IPS DF 6.9 (cell line): ENCODE results near the gene LARGE1.

Experiments used
- DNase-seq: peaks from one replicate; pipeline ENCODE4 v3.0.0-alpha.2; 2013; ENCODE audit warnings: low read depth, low spot score
- H3K27ac ChIP-seq: one replicate; pipeline ENCODE4 v1.5.1; 2013; ENCODE audit warnings: low read length, control low read depth
- H3K27me3 ChIP-seq: 2 replicates; pipeline ENCODE4 v1.6.1; 2013; ENCODE audit warnings: mild to moderate bottlenecking, low read length; ENCODE audit not compliant: control insufficient read depth, insufficient read depth
- H3K36me3 ChIP-seq: 2 replicates; pipeline ENCODE4 v1.6.1; 2013; ENCODE audit warnings: low read length; ENCODE audit not compliant: control insufficient read depth, insufficient read depth
- H3K4me1 ChIP-seq: 2 replicates; pipeline ENCODE4 v1.6.1; 2013; ENCODE audit warnings: low read length; ENCODE audit not compliant: control insufficient read depth, insufficient read depth
- H3K4me3 ChIP-seq: 2 replicates; pipeline ENCODE4 v1.5.1; 2013; ENCODE audit warnings: mild to moderate bottlenecking, low read length
- H3K9me3 ChIP-seq: 2 replicates; pipeline ENCODE4 v1.6.1; 2013; ENCODE audit warnings: low read length, inconsistent platforms; ENCODE audit not compliant: control insufficient read depth, insufficient read depth
- WGBS: extraction: QIAGEN DNeasy Blood & Tissue Kit; methylation state at CpG from one replicate; pipeline ENCODE4 v1.1.7; 2013; ENCODE audit warnings: mixed read lengths, missing lambda C conversion rate; ENCODE audit not compliant: insufficient read length, insufficient coverage; 5-methylcytosine and 5-hydroxymethylcytosine counted together

The LARGE1 gene

DNA sequence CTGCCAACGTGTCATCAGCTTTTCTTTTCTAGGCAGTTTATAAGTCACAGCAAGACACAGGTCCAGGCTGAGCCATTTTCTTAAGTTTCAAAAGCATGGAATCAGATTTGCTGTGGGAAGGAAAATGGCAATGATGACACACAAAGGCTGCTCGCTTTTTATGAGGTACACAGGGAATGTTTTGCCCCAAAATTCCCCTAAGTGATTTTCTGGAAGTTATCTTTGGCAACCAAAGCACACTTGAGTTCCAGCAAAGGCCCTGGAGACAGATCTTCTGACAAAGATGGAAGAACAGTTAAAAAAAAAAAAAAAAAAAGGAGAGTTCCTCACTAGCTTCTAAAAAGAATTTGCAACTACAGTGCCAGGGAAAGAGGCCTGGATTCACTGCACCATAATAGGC is 260.8 kb downstream of the LARGE1 start:
- H3K27ac ChIP-seq: no peak overlapping the region
- H3K4me1 ChIP-seq: 0 out of 2 replicates have a peak, but pooled peaks cover 1% of the 10 kb centered on the region
- no peaks in the 10 kb centered on the region for H3K9me3 ChIP-seq
- no peak for DNase-seq
- H3K27me3 ChIP-seq: no peaks in the 10 kb centered on the region
- no CpG with 5 or more reads among the region's 2 CpGs for WGBS
- no peak overlapping the region for H3K4me3 ChIP-seq
- no peaks in the 10 kb centered on the region for H3K36me3 ChIP-seq

GRCh38 chr22:33658775-33659174 is 261.5 kb downstream of the LARGE1 start:
- H3K36me3 ChIP-seq: no peaks in the 10 kb centered on the region
- no peak overlapping the region for H3K4me3 ChIP-seq
- no peak for DNase-seq
- no CpG with 5 or more reads among the region's 3 CpGs for WGBS
- no peaks in the 10 kb centered on the region for H3K27me3 ChIP-seq
- 0 out of 2 replicates have a peak, but pooled peaks cover 1% of the 10 kb centered on the region for H3K4me1 ChIP-seq
- no peaks in the 10 kb centered on the region for H3K9me3 ChIP-seq
- H3K27ac ChIP-seq: no peak overlapping the region

DNA sequence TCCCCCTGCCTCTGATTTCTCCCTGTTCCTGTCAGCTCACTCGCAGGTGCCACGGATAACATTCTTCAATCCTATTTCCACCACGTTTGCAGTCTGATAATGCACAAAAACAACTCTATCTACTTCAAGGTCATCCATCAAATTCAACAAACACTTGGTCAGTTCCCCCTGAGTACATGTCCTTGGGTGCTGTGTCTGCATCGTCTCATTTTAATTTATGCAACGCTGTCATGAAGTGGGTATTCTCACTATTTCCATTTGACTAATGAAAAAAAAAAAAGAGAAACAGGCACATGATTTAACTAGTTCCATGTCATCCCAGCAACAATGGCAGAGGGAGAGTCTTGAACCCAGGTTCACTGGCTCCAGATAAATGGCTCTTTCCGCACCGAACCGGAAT is 262.6 kb downstream of the LARGE1 start:
- WGBS: no CpG with 5 or more reads among the region's 8 CpGs
- no peaks in the 10 kb centered on the region for H3K36me3 ChIP-seq

DNA sequence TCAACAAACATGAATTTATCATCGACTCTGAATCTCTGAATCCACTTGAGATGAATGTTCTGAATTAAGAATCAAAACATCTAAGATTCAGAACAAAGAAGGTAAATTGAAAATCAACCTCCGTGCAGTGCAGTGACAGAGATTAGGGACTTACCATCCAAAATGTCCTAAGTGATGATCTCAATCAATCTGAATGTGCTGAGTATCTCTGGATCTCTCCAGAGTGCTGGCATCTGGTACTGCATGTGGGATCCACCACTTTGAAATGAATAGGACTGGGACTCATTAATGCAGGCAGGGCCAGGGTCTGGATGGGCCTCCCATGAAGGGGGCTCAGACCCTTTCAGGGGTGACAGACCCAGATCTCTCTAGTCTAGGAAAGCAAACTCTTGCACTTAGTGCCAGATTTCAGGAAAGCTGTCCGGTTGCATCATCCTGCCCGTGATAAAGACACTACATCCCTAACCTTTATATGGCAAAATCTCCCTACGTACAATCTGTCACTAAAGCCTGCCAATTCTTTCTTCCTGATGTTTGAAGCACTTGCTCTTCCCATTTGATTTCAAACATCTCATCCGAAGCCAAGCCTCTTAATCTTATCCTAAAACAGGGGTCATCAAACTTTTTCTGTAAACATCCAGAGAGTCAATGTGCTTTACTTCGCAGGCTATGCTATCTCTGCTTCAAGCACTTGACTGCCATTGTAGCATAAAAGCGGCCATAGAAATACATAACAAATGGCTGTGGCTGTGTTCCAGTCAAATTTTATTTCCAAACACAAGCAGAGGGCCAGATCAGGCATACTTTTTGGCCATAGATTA is 263.3 kb downstream of the LARGE1 start:
- no CpG with 5 or more reads among the region's 8 CpGs for WGBS

More for the DNA sequence above, 262.6 kb downstream of the LARGE1 start:
- Histone ChIP-seq H3K4me1 (0 out of 2 replicates have a peak, but pooled peaks cover 1% of the 10 kb centered on the region), H3K9me3 (no peaks in the 10 kb centered on the region), H3K27me3 (no peaks in the 10 kb centered on the region), H3K4me3 (no peak overlapping the region), H3K27ac (no peak overlapping the region)
- DNase-seq: no peak

DNA sequence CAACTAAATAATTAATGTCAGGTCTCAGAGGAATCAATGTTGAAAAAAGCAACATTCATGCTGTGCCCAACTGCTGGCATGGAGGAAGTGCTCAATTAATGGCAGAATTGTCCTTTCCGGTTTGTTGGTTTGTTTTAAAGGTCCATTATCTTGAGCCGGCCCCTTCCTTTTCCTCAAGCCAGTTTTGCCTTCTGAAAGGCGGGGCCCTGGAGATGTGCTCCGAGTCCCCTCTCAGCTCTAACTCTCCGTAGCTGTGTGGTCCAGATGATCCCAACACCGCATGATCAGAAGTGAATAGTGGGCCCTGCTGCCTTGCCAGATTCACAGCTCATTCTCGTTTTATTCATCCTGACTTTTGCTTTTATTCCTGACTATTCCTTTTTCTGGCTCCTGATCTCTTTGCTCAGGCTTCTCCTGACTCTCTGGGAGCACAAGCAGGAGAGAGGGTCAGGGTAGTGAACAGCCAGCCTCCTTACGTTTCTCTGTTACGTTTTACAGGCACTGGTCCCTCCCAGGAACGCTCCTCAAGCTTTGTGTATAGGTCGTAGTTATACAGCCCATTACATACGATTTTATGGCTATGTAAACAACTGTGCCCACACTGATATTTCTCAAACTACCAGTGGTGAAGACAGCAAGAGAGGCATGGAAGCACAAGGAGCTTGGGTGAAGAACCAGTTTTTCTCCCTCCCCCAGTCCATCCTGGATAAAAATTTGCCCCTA is 265.9 kb downstream of the LARGE1 start:
- no peak for DNase-seq
- Histone ChIP-seq H3K27me3 (no peaks in the 10 kb centered on the region), H3K4me3 (no peak overlapping the region), H3K9me3 (no peaks in the 10 kb centered on the region), H3K27ac (no peak overlapping the region), H3K36me3 (no peaks in the 10 kb centered on the region), H3K4me1 (0 out of 2 replicates have a peak, but pooled peaks cover 1% of the 10 kb centered on the region)
- no CpG with 5 or more reads among the region's 12 CpGs for WGBS

More for the DNA sequence above, 263.3 kb downstream of the LARGE1 start:
- Histone ChIP-seq H3K4me1 (0 out of 2 replicates have a peak, but pooled peaks cover 1% of the 10 kb centered on the region), H3K9me3 (no peaks in the 10 kb centered on the region), H3K27ac (no peak overlapping the region), H3K4me3 (no peak overlapping the region), H3K36me3 (no peaks in the 10 kb centered on the region), H3K27me3 (no peaks in the 10 kb centered on the region)
- DNase-seq: no peak

DNA sequence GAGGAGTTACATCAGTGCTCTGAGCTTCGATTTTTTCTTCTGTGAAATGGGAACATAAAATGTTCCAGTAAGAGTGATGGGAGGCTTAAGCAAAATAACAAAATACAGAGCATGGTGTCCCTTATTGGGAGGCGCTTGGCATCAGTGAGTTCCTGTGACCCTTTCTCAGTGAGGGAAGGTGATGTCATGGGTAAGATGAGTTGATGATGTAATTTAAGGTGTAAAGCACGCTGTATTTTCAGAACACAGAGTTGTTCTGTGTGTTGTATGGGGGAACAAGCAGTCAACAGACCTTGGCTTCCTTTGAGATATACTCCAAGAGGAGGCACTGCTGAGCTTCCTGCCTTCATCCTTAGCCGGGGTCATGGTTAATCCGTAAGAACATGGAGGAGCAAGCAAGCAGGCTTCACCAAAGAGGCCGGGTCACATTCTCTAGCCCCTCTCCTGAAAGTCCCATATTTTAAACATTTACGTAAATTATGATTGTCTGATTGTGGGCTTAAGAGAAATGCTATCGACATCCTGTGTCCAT is 266.7 kb downstream of the LARGE1 start:
- H3K4me3 ChIP-seq: no peak overlapping the region
- no peaks in the 10 kb centered on the region for H3K27me3 ChIP-seq
- no peak for DNase-seq
- no peak overlapping the region for H3K27ac ChIP-seq
- WGBS: 100% methylated on average over 1 of the region's 8 CpGs
- 0 out of 2 replicates have a peak, but pooled peaks cover 1% of the 10 kb centered on the region for H3K4me1 ChIP-seq
- no peaks in the 10 kb centered on the region for H3K9me3 ChIP-seq
- H3K36me3 ChIP-seq: no peaks in the 10 kb centered on the region

- no peak overlapping the region for H3K4me3 ChIP-seq
- DNase-seq: no peak
- no peak overlapping the region for H3K27ac ChIP-seq
Observed at GRCh38 chr22:33652615-33653014, 267.7 kb downstream of the LARGE1 start.

DNA sequence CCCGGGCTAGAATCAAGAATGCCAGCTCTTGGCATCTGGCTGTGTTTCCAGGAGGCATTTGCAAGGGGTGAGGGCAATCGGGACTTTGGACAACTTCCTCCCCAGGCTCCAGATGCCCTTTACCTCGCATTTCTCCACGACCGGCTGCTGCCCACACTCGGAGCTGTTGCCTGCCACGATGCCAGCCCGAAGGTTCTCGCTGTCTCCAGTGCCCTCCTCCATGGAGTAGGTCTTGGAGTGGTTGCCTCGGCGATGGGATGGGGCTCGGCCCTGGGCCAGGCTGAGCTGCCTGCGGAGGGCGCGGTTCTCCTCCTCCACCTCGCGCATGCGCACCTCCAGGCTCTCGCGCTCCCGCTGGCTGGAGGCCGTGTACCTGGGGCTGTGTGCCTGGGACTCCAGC is 270.0 kb downstream of the LARGE1 start:
- no CpG with 5 or more reads among the region's 22 CpGs for WGBS
- H3K27me3 ChIP-seq: no peaks in the 10 kb centered on the region

More at GRCh38 chr22:33652615-33653014, 267.7 kb downstream of the LARGE1 start:
- Histone ChIP-seq H3K27me3 (no peaks in the 10 kb centered on the region), H3K4me1 (0 out of 2 replicates have a peak, but pooled peaks cover 1% of the 10 kb centered on the region), H3K36me3 (no peaks in the 10 kb centered on the region), H3K9me3 (no peaks in the 10 kb centered on the region)
- no CpG with 5 or more reads among the region's 5 CpGs for WGBS

DNA sequence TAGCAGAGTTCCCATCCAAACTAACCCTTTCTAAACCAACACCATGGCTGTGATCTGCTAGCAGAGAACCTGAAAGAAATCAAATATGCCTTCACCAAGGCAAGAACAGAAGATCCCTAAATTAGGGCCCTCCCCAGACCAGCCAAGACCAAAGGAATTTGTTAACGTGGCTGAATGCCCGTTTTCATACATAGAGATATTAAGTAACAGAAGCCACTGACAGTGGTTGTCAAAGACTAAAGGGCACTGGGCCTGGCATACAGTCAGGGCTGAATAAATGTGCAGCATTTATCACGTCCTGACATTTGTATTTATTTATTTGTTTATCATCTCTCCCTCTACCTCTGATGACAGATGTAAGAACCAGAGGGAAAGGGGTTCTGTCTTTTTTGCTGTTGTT is 271.8 kb downstream of the LARGE1 start:
- Histone ChIP-seq H3K27ac (no peak overlapping the region), H3K9me3 (no peaks in the 10 kb centered on the region), H3K27me3 (no peaks in the 10 kb centered on the region), H3K4me3 (no peak overlapping the region), H3K36me3 (no peaks in the 10 kb centered on the region), H3K4me1 (no peaks in the 10 kb centered on the region)
- no peak for DNase-seq
- no CpG with 5 or more reads among the region's 3 CpGs for WGBS

More for the DNA sequence above, 270.0 kb downstream of the LARGE1 start:
- Histone ChIP-seq H3K27ac (no peak overlapping the region), H3K4me1 (0 out of 2 replicates have a peak, but pooled peaks cover 1% of the 10 kb centered on the region), H3K4me3 (no peak overlapping the region), H3K9me3 (no peaks in the 10 kb centered on the region), H3K36me3 (no peaks in the 10 kb centered on the region)
- DNase-seq: no peak

- H3K36me3 ChIP-seq: no peaks in the 10 kb centered on the region
- H3K4me3 ChIP-seq: no peak overlapping the region
- no peaks in the 10 kb centered on the region for H3K4me1 ChIP-seq
- no peak overlapping the region for H3K27ac ChIP-seq
- WGBS: no CpG with 5 or more reads among the region's 7 CpGs
- H3K9me3 ChIP-seq: no peaks in the 10 kb centered on the region
- H3K27me3 ChIP-seq: no peaks in the 10 kb centered on the region
- no peak for DNase-seq
Observed at GRCh38 chr22:33640900-33641299, 279.4 kb downstream of the LARGE1 start.
